Suprapubic skin (tissue), 4 donors: ENCODE data around the gene SLC2A1.

Experiments
- CTCF ChIP-seq, 2 donors: fragments of 200-600 bp in 1 of 2; fragments of 450-650 bp in 1 of 2; sonication (generic) in 1 of 2; IDR thresholded peaks; one replicate each; pipeline ENCODE4 v1.5.1; 2016 to 2019; ENCODE audit warnings: antibody characterized with exemption in 2 of 2, mild to moderate bottlenecking in 1 of 2, moderate library complexity in 1 of 2
- EP300 ChIP-seq: sonication (generic); formaldehyde crosslinking; IDR thresholded peaks from one replicate; pipeline ENCODE4 v1.6.1; 2017; ENCODE audit warnings: antibody characterized with exemption
- POLR2A ChIP-seq, 2 donors: fragments of 450-650 bp; IDR thresholded peaks; one replicate each; pipeline ENCODE4 v1.6.1; 2017; ENCODE audit warnings: antibody characterized with exemption in 2 of 2, mild to moderate bottlenecking in 2 of 2, moderate library complexity in 2 of 2
- POLR2AphosphoS5 ChIP-seq, 3 donors: sonication (generic); formaldehyde crosslinking; IDR thresholded peaks; one replicate each; pipeline ENCODE4 v1.6.1; 2017; ENCODE audit warnings: antibody characterized with exemption in 3 of 3

- no peak for TF ChIP-seq CTCF (IDR thresholded peaks at IDR 0.05)
- no peak for TF ChIP-seq POLR2A (IDR thresholded peaks at IDR 0.05)
- TF ChIP-seq POLR2AphosphoS5 (IDR thresholded peaks at IDR 0.05), result no peak
- TF ChIP-seq EP300, result no peak
These were observed 4.1 kb upstream of the SLC2A1 start for GRCh38 chr1:42962641-42963377.
